GM12801 (cell line): ENCODE measurements around the gene C14orf119.

ENCODE experiments used
- TF ChIP-seq, protein P1 (sequence below): IDR thresholded peaks from one replicate; pipeline ENCODE4 v1.5.1; 2011; ENCODE audit warnings: control low read depth; ENCODE audit not compliant: insufficient read length; ENCODE audit errors: extremely low read depth

Gene C14orf119

DNA sequence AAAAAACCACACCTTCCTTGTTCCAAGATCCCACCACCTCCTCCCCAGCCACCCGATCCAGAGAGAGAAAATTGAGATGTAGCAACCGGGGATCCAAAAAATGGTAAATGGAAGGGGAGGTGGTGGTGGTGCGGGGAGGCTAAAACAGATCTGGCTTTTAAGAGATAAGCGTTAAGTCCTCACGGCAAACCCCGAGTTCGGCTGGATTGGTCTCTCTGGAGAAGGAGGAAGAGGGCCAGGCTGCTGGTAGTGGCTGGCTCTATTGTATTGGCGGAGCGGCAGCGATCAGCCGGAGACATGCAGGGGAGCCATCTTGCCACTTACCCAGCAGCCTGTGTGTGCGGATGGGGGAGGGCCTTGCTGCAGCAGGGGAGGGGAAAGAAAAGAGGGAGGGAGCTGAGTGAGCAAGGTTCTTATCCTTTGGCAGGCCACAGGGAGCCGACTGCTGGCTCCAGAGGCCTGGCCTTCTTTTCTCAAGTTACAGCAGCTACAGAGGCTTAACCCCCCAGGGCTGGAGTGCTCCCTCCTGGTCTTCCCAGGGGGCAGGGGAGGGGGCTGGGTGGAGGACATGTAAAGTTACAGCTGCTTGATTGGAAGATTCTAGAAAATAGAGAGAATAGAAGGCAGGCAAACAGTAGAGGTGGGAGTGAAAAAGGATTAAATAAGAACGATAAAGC, 23.9 kb upstream of the C14orf119 start:
- TF ChIP-seq, protein P1, sequence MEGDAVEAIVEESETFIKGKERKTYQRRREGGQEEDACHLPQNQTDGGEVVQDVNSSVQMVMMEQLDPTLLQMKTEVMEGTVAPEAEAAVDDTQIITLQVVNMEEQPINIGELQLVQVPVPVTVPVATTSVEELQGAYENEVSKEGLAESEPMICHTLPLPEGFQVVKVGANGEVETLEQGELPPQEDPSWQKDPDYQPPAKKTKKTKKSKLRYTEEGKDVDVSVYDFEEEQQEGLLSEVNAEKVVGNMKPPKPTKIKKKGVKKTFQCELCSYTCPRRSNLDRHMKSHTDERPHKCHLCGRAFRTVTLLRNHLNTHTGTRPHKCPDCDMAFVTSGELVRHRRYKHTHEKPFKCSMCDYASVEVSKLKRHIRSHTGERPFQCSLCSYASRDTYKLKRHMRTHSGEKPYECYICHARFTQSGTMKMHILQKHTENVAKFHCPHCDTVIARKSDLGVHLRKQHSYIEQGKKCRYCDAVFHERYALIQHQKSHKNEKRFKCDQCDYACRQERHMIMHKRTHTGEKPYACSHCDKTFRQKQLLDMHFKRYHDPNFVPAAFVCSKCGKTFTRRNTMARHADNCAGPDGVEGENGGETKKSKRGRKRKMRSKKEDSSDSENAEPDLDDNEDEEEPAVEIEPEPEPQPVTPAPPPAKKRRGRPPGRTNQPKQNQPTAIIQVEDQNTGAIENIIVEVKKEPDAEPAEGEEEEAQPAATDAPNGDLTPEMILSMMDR, result no peak

DNA sequence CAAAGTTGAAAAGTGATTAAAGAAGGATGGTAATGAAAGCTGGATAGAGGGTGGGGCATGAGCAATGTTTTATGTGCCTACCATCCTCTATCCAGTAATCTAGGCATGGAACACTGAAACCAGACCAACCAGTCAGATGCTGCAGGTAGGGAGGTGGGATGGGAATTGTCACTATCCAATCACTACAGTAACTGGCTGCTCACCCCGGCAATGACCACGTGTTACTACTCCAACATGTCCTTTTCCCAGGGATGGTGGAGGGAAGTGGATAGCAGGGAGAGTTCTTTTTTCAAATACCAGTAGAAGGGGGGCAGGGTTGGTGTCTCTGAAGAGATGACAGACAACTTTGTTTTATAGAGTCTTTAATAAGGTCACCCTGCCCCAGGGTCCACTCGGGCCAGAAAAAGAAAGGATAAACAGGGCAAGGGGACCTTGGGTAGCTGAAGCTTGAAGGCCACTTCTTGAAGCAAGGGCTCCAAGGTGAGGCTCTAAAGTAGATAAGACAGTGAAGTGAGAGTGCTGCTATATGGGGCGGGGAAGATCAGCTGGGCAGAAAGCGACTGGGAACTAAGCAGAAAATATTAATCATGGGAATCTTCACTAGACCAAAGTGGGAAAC, 23.3 kb upstream of the C14orf119 start:
- TF ChIP-seq, protein P1, result no peak

DNA sequence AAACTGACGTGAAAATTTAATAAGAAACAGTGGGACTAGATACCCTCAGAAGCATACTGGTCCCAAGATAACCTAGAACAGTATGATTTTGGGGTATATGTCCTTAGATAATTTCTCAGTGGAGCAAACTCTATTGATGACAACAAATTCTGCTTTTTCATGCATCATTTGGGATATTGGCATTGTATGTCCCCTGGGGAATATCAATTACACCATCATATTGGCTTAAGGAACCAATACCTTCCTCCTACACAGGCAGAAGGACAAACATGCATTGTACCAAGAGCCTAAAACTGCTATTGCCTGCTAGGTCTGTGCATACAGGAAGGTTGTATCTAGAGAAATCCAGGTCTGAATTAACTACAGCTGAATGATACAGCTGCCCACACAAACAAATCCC, 20.4 kb upstream of the C14orf119 start:
- TF ChIP-seq, protein P1, result no peak

GRCh38 chr14:23076785-23077408, 18.4 kb upstream of the C14orf119 start:
- TF ChIP-seq, protein P1, result no peak

GRCh38 chr14:23077962-23078361, 17.3 kb upstream of the C14orf119 start:
- TF ChIP-seq, protein P1, result no peak

GRCh38 chr14:23078692-23079116, 16.6 kb upstream of the C14orf119 start:
- TF ChIP-seq, protein P1, result no peak

GRCh38 chr14:23079716-23080115, 15.6 kb upstream of the C14orf119 start:
- TF ChIP-seq, protein P1, result no peak
